LoVo (cell line): ENCODE results near the gene TMEM51.

ENCODE experiments used
- DNase-seq: peaks from one replicate; pipeline ENCODE4 v3.0.0-alpha.2; 2016; ENCODE audit warnings: low spot score

The TMEM51 gene

DNA sequence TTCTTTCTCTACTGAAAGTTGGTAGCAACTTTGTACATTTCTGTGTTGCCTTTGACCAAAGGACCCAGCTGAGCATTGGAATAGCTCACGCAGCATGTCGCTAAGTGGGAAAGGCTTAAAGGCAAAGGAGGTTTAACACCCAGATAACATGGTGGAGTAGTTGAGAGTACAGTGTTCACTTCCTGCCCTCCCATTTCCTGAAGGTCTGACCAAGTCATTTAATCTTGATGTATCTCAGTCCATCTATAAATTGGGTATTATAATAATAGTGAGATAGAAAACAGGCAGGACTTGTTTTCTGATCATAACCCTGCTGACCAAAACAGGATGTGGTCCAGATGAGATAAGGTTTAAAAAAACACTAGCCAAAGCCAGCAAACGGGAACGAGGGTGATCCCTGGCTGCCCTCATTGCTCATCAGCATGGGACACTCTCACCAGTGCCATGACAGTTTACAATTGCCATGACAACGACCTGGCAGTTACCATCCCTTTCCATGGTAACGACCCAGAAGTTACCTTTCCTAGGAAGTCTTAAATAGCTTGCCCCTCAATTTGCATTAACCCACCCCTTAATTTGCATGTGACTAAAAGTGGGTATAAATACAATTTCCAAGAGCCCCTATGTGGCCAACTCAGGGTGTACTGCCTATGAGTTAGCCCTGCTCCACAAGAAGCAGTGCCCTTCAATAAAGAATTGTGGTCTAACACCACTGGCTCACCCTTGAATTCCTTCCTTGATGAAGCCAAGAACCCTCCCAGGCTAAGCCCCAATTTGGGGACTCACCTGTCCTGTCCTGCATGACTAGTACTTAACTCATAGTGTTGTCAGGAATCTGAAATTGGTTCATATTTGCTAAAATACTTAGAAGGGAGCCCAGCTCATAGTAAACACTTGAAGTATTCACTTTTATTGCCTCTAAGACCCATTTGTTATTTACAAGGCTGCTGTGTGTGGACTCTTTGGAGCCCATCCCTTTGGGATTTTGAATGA lies 65.0 kb downstream of the TMEM51 start:
- DNase-seq = no peak

DNA sequence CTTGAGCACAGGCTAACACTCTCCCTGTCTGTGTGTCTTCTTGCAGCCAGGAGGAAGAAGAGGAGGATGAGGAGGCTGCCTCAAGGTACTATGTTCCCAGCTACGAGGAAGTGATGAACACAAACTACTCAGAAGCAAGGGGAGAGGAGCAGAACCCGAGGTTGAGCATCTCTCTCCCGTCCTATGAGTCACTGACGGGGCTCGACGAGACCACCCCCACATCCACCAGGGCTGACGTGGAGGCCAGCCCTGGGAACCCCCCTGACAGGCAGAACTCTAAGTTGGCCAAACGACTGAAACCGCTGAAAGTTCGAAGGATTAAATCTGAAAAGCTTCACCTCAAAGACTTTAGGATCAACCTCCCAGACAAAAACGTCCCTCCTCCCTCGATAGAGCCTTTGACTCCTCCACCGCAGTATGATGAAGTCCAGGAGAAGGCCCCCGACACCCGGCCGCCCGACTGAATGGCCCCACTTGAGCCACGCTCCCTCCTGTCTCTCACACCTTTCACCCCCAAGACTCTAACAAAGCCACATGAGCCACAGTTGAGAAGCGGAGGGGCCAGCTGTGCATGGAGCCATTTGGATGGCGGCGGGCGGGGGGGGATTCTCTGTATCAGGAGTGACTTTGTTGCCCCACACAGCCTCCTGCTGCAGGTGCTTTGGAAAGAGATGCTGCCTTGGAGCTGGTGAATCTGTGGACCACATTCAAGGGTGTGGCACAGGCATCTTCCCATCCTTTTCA lies 65.9 kb downstream of the TMEM51 start:
- DNase-seq = no peak

DNA sequence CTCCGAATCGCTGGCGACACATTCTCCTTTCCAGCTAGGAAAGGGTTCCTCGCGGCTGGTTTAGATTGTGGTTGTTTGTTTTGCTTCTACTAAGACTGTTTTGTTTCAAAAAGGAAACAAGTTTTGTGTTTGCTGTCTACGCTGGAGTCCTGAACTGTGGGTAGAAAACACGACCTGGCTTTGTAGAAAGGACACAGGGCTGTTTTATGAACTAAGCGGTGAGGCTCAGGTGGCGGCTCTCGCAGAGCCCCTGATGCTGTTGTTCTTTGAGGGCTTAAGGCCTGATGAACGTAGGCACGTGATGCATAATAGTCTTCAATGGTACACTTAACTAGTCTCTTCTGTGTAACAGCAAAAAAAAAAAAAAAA lies 66.5 kb downstream of the TMEM51 start:
- no peak for DNase-seq

DNA sequence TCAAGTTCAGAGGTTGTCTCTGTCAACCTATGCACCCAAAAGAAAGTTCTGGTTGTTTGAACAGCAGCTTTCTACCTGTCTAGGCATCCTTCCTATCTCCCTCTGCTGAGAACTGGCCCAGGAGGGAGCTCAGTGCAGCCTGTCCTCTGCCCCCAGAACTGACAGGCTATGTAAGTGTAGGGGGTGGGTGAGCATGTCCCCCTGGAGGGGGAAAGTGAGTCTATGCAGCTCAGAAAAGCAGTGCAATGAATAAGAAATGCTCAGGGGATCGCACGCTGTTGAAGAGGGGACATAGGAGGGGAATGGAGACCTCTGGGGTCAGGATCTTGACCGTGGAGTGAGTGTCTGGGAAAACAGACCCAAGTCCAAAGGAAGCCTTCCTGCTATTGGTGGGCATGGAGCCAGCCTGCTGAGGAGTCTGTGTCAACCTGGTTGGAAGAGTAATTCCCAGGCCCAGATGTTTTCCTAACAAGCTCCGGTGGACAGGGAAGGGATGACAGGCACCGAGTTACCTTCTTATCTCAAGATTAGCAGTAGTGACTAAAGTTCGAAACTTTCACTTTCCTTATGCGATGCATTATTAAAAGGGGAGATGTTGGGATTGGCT lies 67.4 kb downstream of the TMEM51 start:
- DNase-seq = no peak

DNA sequence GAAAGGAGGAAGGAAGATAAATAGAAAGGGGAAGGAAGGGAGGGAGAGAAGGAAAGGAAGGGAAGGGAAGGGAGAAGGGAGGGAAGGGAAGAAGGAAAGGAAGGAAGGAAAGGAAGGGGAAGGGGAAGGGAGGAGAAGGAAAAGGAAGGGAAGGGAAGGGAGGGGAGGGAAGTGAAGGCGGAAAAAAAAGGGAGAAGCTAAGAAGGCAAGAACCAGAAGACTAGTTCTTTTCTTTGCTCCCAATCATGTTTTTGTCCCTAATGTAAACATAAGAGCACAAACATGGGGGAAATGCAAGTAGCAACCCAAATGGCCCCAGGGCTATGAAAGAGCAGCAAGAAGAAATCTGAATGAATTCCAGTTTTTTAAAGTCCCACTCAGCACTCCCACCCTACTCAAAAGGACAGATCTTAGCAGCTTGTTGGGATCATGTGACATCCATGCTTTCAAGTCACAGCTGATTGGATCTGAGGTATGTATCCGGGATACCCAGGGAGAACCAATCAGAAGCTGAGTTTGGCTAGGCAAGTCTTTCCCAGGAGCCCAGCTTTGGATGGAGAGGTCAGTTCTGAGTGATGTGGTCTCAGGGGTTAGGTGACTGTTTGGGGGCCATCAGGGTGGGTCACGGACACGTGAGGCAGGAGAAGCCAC lies 69.2 kb downstream of the TMEM51 start:
- DNase-seq = no peak

DNA sequence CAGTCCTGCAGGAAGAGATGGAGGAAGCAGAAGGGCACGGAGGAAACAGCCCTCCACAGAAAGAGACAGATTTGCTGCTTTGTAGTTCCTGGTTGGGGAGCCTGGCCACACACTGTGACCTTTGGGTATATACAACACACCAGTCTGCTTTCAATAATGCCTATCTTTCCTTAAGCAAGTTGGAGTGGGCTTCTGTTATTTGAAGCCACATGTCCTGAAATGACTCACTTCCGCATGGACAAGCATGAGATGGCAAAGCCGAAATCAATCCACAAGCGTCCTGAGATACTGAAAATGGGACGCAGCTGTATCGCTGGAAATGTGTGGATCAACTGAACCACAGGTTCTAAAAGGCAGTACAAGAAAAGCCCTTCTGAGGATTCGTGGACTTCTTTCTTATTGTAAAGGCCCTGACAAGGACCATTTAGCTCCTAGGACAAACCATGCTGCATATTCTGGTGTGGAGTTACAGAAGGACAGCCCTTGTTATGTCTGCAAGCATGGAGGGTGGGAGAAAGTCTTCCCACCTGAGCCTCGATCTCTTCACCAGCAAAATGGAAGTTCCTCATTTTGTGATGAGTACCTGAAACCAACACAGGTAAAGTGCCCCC lies 70.8 kb downstream of the TMEM51 start:
- DNase-seq = no peak

DNA sequence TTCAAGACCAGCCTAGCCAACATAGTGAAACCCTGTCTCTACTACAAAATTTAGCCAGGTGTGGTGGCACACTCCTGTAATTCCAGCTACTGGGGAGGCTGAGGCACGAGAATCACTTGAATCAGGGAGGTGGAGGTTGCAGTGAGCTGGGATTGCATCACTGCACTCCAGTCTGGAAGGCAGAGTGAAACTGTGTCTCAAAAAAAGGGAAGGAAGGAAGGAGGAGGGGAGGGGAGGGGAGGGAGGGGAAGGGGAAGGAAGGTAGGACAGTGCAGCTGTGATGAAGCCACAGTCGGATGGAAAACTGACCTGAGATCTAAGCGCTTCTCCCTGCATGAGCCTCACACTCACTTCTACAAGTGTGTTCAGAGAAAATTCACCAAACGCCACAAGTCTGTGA lies 71.4 kb downstream of the TMEM51 start:
- DNase-seq = no peak

DNA sequence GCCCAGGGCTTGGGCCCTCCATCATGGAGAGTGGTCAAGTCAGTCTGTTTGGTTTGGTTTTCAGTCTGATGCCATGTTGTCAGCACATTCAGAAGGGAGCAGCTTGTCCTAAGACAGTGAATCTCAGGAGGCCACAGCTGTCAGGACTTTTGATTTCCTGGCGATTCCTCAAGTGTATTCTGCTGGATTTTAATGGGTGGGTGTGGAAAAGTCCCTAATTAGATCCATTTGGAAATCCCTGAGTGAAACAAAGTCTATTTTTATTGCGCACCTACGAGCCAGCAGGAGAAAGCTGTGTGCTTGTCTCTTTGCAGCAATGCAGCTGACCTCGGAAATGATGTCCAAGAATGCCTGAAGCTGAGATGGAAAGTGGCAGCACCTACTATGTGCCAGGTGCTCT lies 71.9 kb downstream of the TMEM51 start:
- no peak for DNase-seq

DNA sequence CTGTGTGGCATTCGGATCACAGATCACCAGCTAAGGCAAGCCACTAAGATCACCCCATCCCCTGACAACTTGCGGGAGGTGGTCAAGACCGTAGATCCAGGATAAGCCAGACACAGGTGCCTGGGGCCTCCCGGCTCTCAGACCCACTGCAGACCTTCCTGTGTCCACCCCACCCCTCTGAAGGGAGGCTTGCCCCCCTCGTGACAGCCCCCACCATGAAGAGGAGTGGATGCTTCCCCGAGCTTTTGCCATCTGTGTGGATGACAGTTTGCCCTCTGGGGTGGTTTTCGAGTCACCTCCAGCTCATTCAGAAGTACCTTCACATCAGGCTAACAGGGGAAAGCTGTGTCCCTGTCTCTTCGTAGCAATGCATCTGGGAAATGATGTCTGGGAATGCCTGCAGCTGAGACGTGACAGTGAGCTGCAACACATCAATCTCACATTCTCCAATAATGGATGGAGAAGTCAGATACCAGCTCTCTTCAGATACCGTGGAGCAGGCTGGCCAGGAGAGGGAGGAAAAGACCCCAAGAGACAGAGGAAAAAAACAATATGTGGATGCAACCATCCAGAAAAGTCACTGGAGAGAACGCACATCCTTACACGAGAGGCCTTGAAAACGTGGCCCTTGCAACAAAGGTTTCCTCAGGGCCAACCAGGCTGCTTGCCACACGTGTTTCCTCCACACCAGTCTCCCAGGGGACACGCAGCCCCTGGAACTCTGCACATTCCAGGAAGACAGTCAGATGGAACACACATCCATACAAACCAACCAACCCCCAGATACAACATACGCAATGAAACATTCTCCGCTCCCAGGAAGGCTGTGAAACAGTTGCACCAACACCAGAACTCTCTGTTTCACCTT lies 73.1 kb downstream of the TMEM51 start:
- DNase-seq = no peak

DNA sequence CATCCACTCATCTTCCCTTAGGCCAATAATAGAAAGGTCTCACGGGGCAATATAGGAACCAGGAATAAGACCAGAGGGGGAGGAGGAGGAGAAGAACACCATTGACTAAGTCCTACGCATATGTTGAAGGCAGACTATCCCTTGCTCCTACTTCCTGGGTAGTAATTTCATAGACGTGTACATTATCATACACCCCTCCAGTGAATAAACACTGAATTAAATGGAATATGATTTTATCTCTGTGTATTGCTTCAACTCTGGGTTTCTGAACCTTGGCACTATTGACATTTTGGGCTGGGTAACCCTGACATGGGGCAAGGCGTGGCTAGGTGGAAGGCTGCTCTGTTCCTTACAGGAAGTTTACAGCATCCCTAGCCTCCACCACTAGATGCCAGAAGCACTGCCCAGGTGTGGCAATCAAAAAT lies 76.2 kb downstream of the TMEM51 start:
- DNase-seq = peak; percentile 54

DNA sequence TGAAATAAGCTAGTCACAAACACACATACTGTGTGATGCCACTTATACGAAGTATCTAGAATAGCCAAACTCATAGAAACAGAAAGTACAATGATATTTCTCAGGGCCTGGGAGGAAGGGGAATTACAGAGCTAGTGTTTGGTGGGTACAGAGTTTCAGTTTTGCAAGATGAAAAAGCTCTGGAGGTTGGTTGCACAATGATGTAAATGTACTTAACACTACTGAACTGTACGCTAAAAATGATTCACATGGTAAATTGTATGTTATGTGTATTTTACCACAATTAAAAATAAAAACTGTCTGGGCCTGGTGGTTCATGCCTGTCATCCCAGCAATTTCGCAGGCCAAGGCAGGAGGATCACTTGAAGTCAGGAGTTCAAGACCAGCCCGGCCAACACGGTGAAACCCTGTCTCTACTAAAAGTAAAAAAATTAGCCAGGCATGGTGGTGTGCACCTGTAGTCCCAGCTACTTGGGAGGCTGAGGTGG lies 78.2 kb downstream of the TMEM51 start:
- no peak for DNase-seq

DNA sequence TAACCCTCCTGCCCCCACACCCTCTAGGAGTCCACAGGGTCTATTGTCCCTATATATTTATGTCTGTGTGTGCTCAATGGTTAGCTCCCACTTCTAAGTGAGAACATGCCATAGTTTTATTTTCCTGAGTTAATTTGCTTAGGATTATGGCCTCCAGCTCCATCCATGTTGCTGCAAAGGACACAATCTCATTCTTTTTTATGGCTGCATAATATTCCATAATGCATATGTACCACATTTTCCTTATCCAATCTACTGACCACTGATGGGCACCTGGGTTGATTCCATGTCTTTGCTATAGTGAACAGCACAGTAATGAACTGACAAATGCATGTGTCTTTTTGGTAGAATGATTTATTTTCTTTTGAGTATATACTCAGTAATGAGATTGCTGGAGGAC lies 80.1 kb downstream of the TMEM51 start:
- DNase-seq = no peak

DNA sequence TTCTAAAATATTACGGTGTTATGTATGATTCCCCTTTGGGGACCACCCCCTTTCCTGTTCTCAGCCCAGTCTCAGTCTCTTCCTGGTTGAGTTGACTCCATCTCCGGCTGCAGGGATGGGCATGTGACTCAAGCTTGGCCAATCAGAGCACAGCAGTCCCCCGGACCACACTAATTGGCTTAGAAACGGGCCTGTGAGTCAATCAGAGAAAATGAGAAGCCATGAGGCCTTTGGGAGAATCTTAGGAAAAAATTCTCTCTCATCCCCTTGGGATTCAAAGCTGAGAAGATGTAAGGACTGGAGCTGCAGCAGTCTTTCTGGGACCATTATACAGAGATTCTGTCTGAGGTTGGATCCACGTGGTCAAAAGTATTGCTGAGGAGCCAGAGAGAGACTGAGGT lies 82.8 kb downstream of the TMEM51 start:
- DNase-seq = no peak

DNA sequence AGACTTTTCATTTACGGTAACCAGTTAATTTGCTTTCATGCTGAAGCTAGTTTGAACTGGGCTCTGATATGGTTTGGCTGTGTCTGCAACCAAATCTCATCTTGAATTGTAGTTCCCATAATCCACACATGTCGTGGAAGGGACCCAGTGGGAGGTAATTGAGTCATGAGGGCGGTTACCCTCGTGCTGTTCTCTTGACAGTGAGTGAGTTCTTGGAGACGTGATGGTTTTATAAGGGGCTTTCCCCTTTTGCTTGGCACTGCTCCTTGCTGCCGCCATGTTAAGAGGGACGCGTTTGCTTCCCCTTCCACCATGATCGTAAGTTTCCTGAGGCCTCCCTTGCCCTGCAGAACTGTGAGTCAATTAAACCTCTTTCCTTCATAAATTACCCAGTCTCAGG lies 83.2 kb downstream of the TMEM51 start:
- DNase-seq = no peak

DNA sequence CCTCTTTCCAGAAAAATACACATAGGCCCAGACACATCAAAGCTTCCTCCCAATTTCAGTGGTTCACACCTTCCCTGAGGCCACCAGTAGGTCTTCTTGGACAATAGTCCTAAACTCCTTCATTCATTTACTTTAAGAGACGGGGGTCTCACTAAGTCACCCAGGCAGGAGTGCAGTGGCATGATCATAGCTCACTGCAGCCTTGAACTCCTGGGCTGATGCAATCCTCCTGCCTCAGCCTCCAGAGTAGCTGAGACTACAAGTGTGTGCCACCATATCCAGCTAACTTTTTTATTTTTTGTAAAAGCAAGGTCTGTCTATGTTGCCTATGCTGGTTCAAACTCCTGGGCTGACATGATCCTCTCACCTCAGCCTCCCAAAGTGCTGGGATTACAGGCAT lies 85.2 kb downstream of the TMEM51 start:
- DNase-seq = no peak

DNA sequence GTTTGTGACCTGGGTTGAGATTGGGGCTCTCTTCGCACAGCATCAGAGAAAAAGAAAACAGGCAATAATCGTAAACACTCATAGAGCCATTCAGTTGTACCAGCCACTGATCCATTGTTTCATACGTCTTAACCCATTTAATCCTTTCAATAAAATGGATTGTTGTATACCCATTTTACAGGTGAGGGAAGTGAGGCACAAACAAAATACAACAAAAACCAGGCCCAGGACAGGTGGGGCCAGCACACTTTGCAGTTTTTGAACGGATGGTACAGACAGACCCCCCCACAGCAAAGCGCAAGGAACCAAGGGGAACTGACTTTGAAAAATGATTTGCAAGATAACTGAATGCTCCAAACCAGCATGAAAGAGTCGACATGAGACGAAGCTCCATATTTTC lies 89.2 kb downstream of the TMEM51 start:
- no peak for DNase-seq

DNA sequence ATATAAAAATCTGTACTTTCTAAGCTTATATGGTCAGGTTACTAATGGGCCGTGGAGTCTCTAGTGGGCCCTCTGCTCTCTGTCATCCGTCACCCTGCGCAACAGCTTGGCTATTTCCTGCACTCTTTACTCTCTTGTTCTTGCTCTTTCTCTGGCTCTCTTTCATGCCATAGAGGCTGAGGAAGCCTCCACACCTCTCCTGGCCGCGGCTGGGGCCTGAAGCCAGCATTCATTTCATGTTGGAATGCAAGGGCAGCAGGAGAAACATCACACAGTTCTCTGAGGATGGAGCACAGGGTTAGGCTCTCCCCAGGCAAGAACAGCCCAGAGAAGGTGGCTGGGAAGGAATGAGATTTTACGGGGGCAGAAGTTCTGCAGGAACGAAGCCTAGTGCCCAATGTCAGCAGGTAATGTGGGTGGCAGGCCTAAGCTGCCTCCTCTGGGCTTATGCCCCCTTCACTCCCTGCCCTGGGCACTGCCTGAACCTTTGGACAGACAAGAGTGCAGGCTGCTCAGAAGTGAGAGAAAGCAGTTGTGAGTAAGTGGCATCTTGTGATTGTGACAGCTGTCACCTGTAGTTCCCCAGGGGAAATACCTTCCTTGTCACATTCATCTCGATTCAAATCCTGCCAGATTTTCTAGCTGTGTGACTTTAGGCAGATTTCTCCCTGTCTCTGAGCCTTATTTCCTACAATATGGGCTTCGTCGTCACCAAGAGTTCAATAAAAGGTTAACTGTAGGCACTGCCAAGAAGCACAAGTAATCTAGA lies 89.9 kb downstream of the TMEM51 start:
- DNase-seq = no peak

DNA sequence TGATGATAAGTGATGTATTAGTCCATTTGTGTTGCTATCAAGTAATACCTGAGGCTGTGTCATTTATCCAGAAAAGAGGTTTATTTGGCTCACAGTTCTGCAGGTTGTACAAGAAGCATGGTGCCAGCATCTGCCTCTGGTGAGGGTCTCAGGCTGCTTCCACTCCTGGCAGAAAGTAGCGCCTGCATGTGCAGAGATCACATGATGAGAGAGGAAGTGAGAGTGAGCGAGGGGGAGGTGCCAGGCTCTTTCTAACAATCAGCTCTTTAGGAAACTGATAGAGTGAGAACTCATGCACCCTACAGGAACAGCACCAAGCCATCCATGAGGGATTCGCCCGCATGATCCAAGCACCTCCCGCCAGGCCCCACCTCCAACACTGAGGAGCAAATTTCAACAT lies 91.3 kb downstream of the TMEM51 start:
- DNase-seq = no peak

DNA sequence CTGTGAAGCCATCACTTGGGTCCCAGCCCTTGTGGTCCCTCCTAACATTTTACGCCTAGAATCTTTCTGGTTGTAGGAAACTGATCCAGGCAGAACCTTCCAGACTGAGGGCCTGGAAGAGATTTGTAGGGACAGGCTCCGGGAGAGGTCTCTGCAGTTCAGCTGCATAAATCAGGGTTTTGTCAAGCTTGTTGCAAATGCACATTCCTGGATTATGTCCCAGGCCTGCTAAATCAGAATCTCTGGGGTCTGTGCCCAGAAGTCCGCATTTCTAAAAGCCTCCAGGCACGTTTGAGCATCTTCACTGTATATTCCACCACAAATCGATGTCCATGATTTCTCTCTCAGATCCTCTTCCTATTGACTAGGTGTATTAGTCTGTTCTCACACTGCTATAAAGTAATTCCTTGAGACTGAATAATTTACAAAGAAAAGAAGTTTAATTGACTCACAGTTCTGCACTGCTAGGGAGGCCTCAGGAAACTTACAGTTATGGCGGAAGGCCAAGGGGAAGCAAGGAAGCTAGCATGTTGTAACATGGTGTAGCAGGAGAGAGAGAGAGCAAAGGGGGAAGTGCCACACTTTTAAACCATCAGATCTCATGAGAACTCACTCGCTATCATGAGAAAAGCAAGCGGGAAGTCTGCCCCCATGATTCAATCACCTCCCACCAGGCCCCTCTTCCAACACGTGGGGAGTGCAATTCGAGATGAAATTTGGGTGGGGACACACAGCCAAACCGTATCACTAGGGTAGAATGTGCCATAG lies 92.2 kb downstream of the TMEM51 start:
- DNase-seq = no peak
